ENCODE results near the gene PODN. TPM values are rescaled to one million over a fixed set of nuclear protein-coding genes. Genes with fewer than 3 reads are reported as not detected.

The PODN gene
- polyA plus RNA-seq, 4 donors, result 0.45 to 26.4 (median 1.6) TPM

DNA sequence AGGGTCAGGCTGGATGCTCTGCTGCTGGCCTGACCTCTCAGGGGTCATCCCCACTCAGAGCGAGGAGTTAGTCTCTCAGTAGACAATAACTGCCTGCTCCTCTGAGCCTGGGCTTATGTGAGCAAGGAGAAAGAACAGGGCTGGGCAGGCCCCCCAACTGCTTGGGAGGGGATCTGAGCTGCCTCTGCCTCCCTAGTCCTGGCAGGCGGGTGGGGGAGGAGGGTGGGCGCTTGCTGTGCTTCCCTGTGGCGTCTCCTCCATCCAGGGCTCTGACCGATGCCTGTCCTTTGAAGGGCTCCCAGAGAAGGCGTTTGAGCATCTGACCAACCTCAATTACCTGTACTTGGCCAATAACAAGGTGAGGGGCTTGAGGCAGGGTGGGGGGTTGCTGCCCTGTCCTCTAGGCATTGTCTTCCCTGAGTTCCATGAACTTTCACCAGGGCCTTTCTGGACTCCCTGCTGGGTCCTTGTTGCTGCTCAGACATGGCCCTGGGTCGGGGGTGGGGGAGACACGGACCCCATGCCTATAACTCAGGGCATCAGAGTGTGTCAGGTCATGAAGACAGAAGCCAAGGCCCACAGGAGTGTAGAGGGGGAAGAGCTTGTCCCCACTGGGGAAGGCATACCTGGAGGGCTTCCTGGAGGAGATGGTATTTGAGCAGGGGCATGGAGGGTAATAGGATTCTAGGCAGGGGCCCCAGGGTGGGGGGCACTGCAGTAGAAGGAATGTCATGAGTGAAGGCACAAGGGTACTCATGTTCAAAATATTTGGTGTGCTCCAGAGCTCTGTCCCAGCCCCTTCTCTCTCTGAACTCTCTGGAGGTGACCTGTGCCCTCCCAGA, 12.5 kb downstream of the PODN start:
- no peak for FAIRE-seq
- Histone ChIP-seq H3K9me3 (ENCODE audit: control insufficient read depth in 2 of 2, insufficient read depth in 1 of 2, low read depth in 1 of 2, low read length in 1 of 2) (no peaks in the 10 kb centered on the region), H3K27me3 (ENCODE audit: control insufficient read depth in 3 of 3, insufficient read depth in 3 of 3, low read length in 3 of 3) (peaks cover 0 to 2% (median 0%) of the 10 kb centered on the region in 3 donors), H3K36me3 (ENCODE audit: control insufficient read depth in 3 of 3, insufficient read depth in 2 of 3, low read depth in 1 of 3, low read length in 3 of 3) (peaks cover 0 to 8% (median 0%) of the 10 kb centered on the region in 3 donors), H3K4me3 (ENCODE audit: low read depth in 1 of 3, low read length in 3 of 3) (no peak overlapping the region), H3K4me1 (ENCODE audit: control insufficient read depth in 3 of 3, insufficient read depth in 2 of 3, low read depth in 1 of 3, low read length in 2 of 3) (peaks cover 0 to 3% (median 0%) of the 10 kb centered on the region in 3 donors), H3K27ac (ENCODE audit: low read depth in 1 of 3, low read length in 2 of 3) (no peak overlapping the region)
- WGBS, 3 donors, result 86 to 98% (median 89%) methylated on average over 8 of the region's 8 CpGs
- DNase-seq, result no peak

DNA sequence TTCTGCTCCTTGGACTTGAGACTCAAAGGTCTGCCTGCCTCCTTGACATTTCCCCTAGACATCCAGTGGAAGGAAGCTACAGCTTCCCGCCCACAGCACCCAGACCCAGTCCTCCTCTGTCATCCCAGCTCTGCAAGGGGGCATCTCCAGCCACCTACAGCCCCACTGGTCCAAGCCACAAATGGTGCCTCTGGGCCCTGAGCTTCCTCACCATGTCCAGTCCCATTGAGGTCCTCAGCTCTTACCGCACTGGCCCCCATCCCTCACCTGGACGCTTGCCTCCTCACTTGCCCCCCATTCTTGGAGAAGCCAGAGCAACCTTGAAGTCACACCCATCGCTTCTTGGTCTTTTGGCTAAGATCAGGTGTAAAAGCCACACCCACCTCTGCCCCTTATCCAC, 13.2 kb downstream of the PODN start:
- H3K27me3 ChIP-seq (ENCODE audit: control insufficient read depth in 3 of 3, insufficient read depth in 3 of 3, low read length in 3 of 3), result peaks cover 0 to 2% (median 0%) of the 10 kb centered on the region in 3 donors
- no peak overlapping the region for H3K4me3 ChIP-seq (ENCODE audit: low read depth in 1 of 3, low read length in 3 of 3)
- DNase-seq (peak in 1 of 2 donors; percentile 37), FAIRE-seq (no peak)
- H3K9me3 ChIP-seq (ENCODE audit: control insufficient read depth in 2 of 2, insufficient read depth in 1 of 2, low read depth in 1 of 2, low read length in 1 of 2), result no peaks in the 10 kb centered on the region
- 94 to 97% (median 96%) methylated on average over 4 of the region's 4 CpGs for WGBS, 3 donors
- H3K27ac ChIP-seq (ENCODE audit: low read depth in 1 of 3, low read length in 2 of 3), result no peak overlapping the region
- H3K36me3 ChIP-seq (ENCODE audit: control insufficient read depth in 3 of 3, insufficient read depth in 2 of 3, low read depth in 1 of 3, low read length in 3 of 3), result peaks cover 0 to 8% (median 0%) of the 10 kb centered on the region in 3 donors
- H3K4me1 ChIP-seq (ENCODE audit: control insufficient read depth in 3 of 3, insufficient read depth in 2 of 3, low read depth in 1 of 3, low read length in 2 of 3), result peaks cover 0 to 3% (median 0%) of the 10 kb centered on the region in 3 donors

DNA sequence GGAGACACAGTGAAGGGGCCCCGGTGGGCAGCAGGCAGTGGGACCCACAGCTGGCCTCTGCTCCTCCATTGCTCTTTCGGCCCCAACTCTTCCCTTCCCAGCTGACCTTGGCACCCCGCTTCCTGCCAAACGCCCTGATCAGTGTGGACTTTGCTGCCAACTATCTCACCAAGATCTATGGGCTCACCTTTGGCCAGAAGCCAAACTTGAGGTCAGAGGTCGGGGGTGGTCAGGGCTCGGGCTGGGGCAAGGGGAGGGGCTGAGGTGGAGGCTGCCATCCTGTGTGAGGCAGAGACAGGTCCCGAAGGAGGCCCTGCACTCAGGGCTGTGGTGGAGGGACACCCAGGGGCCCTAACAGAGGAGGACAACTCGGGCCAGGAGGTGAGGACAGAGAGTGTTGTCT, 13.7 kb downstream of the PODN start:
- Histone ChIP-seq H3K27ac (ENCODE audit: low read depth in 1 of 3, low read length in 2 of 3) (no peak overlapping the region), H3K4me3 (ENCODE audit: low read depth in 1 of 3, low read length in 3 of 3) (no peak overlapping the region), H3K27me3 (ENCODE audit: control insufficient read depth in 3 of 3, insufficient read depth in 3 of 3, low read length in 3 of 3) (peaks cover 0 to 2% (median 0%) of the 10 kb centered on the region in 3 donors), H3K9me3 (ENCODE audit: control insufficient read depth in 2 of 2, insufficient read depth in 1 of 2, low read depth in 1 of 2, low read length in 1 of 2) (no peaks in the 10 kb centered on the region), H3K36me3 (ENCODE audit: control insufficient read depth in 3 of 3, insufficient read depth in 2 of 3, low read depth in 1 of 3, low read length in 3 of 3) (peaks cover 0 to 10% (median 0%) of the 10 kb centered on the region in 3 donors), H3K4me1 (ENCODE audit: control insufficient read depth in 3 of 3, insufficient read depth in 2 of 3, low read depth in 1 of 3, low read length in 2 of 3) (peaks cover 0 to 3% (median 0%) of the 10 kb centered on the region in 3 donors)
- FAIRE-seq, result no peak
- WGBS, 3 donors, result 28 to 58% (median 39%) methylated on average over 8 of the region's 8 CpGs
- DNase-seq, result peak in 1 of 2 donors; percentile 74

DNA sequence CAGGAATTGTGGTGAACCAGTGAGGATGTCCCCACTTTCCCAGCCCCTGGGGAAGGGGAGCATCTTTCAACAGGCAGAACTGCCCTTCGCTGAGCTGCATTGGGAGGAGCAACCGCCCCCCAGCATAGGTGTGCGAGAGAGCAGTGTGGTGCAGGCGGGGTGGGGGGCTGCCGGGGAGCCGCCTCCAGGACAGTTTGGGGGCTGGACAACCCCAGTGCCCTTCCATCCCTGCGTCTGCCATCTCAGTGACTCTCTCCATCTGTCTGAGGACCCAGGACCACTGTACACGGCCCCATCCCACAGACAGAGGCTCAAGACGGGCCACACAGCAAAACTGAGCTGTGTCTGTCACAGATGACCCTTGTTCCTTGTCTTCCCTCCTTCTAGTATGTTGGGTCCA, 14.2 kb downstream of the PODN start:
- FAIRE-seq (no peak), DNase-seq (no peak)
- Histone ChIP-seq H3K9me3 (ENCODE audit: control insufficient read depth in 2 of 2, insufficient read depth in 1 of 2, low read depth in 1 of 2, low read length in 1 of 2) (no peaks in the 10 kb centered on the region), H3K4me1 (ENCODE audit: control insufficient read depth in 3 of 3, insufficient read depth in 2 of 3, low read depth in 1 of 3, low read length in 2 of 3) (peaks cover 0 to 3% (median 0%) of the 10 kb centered on the region in 3 donors), H3K27me3 (ENCODE audit: control insufficient read depth in 3 of 3, insufficient read depth in 3 of 3, low read length in 3 of 3) (peaks cover 0 to 2% (median 0%) of the 10 kb centered on the region in 3 donors), H3K27ac (ENCODE audit: low read depth in 1 of 3, low read length in 2 of 3) (no peak overlapping the region), H3K4me3 (ENCODE audit: low read depth in 1 of 3, low read length in 3 of 3) (no peak overlapping the region), H3K36me3 (ENCODE audit: control insufficient read depth in 3 of 3, insufficient read depth in 2 of 3, low read depth in 1 of 3, low read length in 3 of 3) (peaks cover 0 to 10% (median 0%) of the 10 kb centered on the region in 3 donors)
- 92 to 94% (median 92%) methylated on average over 8 to 9 of the region's 9 CpGs for WGBS, 3 donors

DNA sequence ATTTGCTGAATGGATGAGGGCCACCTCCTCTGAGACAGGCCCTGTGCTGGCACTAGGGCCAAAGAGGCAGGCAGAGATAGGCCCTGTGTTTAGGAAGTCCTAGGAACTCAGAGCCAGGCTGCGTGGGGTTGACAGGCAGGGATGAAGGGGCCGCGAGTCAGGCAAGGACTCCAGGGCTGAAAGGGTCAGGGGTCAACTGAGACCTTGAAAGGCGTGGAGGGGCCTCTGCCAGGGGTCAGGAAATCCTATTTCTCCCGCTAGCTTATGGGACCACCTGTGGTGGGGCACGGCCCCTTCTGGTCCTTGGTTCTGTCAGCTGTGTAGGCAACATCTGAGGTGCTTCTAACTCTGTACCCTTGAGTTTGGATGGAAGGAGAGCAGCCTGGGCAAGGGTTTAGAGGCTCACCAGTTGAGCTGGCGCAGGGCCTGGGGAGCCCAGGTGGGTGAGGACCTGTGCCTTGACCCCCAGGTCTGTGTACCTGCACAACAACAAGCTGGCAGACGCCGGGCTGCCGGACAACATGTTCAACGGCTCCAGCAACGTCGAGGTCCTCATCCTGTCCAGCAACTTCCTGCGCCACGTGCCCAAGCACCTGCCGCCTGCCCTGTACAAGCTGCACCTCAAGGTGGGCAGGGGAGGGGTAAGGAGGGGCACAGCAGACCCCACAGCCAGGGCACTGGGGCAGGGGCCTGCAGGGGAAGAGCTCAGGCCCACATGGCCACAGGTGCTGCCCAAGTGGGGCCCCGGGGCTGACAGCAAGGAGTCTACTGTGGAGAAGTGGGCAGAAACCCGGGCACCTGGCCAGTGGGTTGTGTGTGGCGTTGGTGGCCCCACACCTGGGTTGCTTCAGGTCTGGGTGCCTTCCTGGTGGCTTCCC, 14.9 kb downstream of the PODN start:
- WGBS, 3 donors, result 85 to 88% (median 87%) methylated on average over 17 to 19 of the region's 19 CpGs

DNA sequence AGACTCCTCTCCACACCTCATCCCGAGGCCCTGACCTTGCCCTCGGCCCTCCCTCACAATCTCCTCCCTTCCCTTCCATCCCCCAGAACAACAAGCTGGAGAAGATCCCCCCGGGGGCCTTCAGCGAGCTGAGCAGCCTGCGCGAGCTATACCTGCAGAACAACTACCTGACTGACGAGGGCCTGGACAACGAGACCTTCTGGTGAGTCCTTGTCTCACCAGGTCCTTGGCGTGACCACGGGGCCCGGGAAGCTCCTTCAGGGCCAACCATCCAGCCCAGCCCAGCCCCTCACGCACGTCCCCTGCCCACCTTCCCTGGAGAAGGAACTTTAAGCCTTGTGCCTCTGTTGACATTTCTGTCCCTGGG, 15.6 kb downstream of the PODN start:
- Histone ChIP-seq H3K4me3 (ENCODE audit: low read depth in 1 of 3, low read length in 3 of 3) (no peak overlapping the region), H3K27me3 (ENCODE audit: control insufficient read depth in 3 of 3, insufficient read depth in 3 of 3, low read length in 3 of 3) (peaks cover 0 to 2% (median 0%) of the 10 kb centered on the region in 3 donors), H3K9me3 (ENCODE audit: control insufficient read depth in 2 of 2, insufficient read depth in 1 of 2, low read depth in 1 of 2, low read length in 1 of 2) (no peaks in the 10 kb centered on the region), H3K36me3 (ENCODE audit: control insufficient read depth in 3 of 3, insufficient read depth in 2 of 3, low read depth in 1 of 3, low read length in 3 of 3) (peaks cover 0 to 16% (median 0%) of the 10 kb centered on the region in 3 donors), H3K4me1 (ENCODE audit: control insufficient read depth in 3 of 3, insufficient read depth in 2 of 3, low read depth in 1 of 3, low read length in 2 of 3) (peaks cover 0 to 3% (median 0%) of the 10 kb centered on the region in 3 donors), H3K27ac (ENCODE audit: low read depth in 1 of 3, low read length in 2 of 3) (no peak overlapping the region)
- FAIRE-seq, result no peak
- 88 to 94% (median 92%) methylated on average over 13 of the region's 13 CpGs for WGBS, 3 donors
- DNase-seq, result no peak

More for the DNA sequence above, 14.9 kb downstream of the PODN start:
- FAIRE-seq, result no peak
- H3K27ac ChIP-seq (ENCODE audit: low read depth in 1 of 3, low read length in 2 of 3), result no peak overlapping the region
- H3K27me3 ChIP-seq (ENCODE audit: control insufficient read depth in 3 of 3, insufficient read depth in 3 of 3, low read length in 3 of 3), result peaks cover 0 to 2% (median 0%) of the 10 kb centered on the region in 3 donors
- H3K4me1 ChIP-seq (ENCODE audit: control insufficient read depth in 3 of 3, insufficient read depth in 2 of 3, low read depth in 1 of 3, low read length in 2 of 3), result peaks cover 0 to 3% (median 0%) of the 10 kb centered on the region in 3 donors
- DNase-seq, result no peak
- peaks cover 0 to 13% (median 0%) of the 10 kb centered on the region in 3 donors for H3K36me3 ChIP-seq (ENCODE audit: control insufficient read depth in 3 of 3, insufficient read depth in 2 of 3, low read depth in 1 of 3, low read length in 3 of 3)
- H3K4me3 ChIP-seq (ENCODE audit: low read depth in 1 of 3, low read length in 3 of 3), result no peak overlapping the region
- H3K9me3 ChIP-seq (ENCODE audit: control insufficient read depth in 2 of 2, insufficient read depth in 1 of 2, low read depth in 1 of 2, low read length in 1 of 2), result no peaks in the 10 kb centered on the region

DNA sequence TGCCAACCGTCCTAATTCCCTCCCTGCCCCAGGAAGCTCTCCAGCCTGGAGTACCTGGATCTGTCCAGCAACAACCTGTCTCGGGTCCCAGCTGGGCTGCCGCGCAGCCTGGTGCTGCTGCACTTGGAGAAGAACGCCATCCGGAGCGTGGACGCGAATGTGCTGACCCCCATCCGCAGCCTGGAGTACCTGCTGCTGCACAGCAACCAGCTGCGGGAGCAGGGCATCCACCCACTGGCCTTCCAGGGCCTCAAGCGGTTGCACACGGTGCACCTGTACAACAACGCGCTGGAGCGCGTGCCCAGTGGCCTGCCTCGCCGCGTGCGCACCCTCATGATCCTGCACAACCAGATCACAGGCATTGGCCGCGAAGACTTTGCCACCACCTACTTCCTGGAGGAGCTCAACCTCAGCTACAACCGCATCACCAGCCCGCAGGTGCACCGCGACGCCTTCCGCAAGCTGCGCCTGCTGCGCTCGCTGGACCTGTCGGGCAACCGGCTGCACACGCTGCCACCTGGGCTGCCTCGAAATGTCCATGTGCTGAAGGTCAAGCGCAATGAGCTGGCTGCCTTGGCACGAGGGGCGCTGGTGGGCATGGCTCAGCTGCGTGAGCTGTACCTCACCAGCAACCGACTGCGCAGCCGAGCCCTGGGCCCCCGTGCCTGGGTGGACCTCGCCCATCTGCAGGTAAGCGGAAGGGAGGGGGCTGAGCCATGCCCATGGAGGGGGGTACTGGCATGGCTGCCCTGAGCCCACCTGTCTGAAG, 16.5 kb downstream of the PODN start:
- WGBS, 3 donors, result 93 to 94% (median 93%) methylated on average over 46 of the region's 46 CpGs
- no peak for DNase-seq
- FAIRE-seq, result no peak

More for the DNA sequence above, 16.5 kb downstream of the PODN start:
- H3K4me1 ChIP-seq (ENCODE audit: control insufficient read depth in 3 of 3, insufficient read depth in 2 of 3, low read depth in 1 of 3, low read length in 2 of 3), result peaks cover 0 to 3% (median 0%) of the 10 kb centered on the region in 3 donors
- no peaks in the 10 kb centered on the region for H3K9me3 ChIP-seq (ENCODE audit: control insufficient read depth in 2 of 2, insufficient read depth in 1 of 2, low read depth in 1 of 2, low read length in 1 of 2)
- H3K27ac ChIP-seq (ENCODE audit: low read depth in 1 of 3, low read length in 2 of 3), result no peak overlapping the region
- H3K36me3 ChIP-seq (ENCODE audit: control insufficient read depth in 3 of 3, insufficient read depth in 2 of 3, low read depth in 1 of 3, low read length in 3 of 3), result peaks cover 0 to 16% (median 0%) of the 10 kb centered on the region in 3 donors
- H3K27me3 ChIP-seq (ENCODE audit: control insufficient read depth in 3 of 3, insufficient read depth in 3 of 3, low read length in 3 of 3), result peaks cover 0 to 2% (median 0%) of the 10 kb centered on the region in 3 donors
- no peak overlapping the region for H3K4me3 ChIP-seq (ENCODE audit: low read depth in 1 of 3, low read length in 3 of 3)
